Activated CD8-positive, alpha-beta memory T cell treated with anti-CD3 and anti-CD28 coated beads, Interleukin-2, amount 50 U/mL, for 48 hours (primary cell): ENCODE measurements around the gene EIF2D.
"Not testable (repeated sequence)": the region's sequence is repeated elsewhere in the genome, so short reads cannot be mapped to it uniquely, and the experiment has no call there.

ENCODE experiments used
- DNase-seq: peaks from one replicate; pipeline ENCODE4 v3.0.0-alpha.2; 2020

Gene EIF2D

GRCh38 chr1:206612129-206612876 lies at the start of gene EIF2D:
Gene EIF2D, minus strand, starts transcription at chr1:206612465. Its CDS starts 123 bp downstream, at chr1:206612342.
- peak; percentile 98 for DNase-seq

DNA sequence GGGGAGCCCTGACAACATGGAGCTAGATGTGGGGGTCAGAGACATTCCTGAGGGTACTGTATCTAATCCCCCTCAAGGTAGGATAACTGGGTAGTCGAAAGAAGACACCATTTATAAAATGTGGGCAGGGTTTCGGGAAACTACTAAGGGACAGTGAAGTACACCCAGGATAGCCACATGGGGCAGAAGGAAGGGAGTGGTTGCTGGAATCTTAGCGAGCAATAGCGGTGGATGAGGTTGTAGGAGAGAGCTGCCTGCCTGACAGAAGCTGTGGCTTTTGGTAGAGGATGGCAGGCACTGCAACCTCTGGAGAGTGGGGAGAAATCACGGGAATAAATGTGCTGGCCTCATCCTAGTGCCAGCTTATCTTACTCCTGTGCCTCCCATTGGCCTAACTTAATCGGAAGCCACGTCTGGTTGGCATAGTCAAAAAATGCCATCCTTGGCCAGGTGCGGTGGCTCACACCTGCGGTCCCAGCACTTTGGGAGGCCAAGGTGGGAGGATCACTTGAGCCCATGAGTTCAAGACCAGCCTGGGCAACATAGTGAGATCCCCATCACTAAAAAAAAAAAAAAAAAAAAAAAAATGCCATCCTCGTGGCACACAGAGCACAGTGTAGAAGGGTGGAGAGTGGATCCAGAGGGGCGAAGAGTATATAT lies 49.0 kb upstream of the EIF2D start:
- no peak for DNase-seq

DNA sequence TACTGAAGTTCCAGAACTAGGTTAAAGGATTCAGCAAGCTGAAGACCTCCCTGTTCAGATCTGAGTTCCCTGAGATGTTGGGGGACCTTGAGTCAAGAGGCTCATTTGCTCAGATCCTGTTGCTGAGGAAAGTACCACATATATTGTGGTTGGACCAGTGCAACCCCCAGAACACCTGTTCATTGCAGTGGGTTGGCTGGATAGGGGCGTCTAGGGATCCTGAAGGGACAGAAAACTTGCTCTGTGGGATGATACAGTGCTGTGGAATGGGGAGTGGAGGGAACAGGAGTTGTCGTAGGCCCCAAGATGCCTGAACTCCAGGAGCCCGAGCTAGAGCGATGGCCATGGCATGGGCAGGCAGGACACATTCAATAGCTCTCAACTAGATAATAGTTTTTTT lies 47.9 kb upstream of the EIF2D start:
- no peak for DNase-seq

DNA sequence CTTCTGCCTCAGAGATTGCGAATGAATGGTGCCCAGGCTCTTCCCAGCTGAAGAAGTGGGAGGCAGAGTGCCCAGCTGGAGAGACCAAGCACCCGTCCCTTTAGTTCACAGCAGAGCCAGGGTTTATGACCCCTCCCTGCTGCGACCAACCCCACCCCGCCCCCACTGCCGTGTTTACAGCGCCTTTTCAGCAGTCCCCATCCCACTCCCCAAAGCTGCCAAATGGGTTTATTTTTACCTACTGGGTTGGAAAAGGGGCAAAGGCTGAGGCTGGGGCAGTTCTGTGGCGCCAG lies 46.7 kb upstream of the EIF2D start:
- DNase-seq: no peak

GRCh38 chr1:206658264-206658980 lies 46.2 kb upstream of the EIF2D start:
- peak; percentile 84 for DNase-seq

GRCh38 chr1:206657751-206658150 lies 45.5 kb upstream of the EIF2D start:
- DNase-seq: no peak

- DNase-seq: no peak
Observed at GRCh38 chr1:206656936-206657335, 44.7 kb upstream of the EIF2D start.

GRCh38 chr1:206655471-206655882 lies 43.2 kb upstream of the EIF2D start:
- no peak for DNase-seq

- DNase-seq: no peak
Observed at GRCh38 chr1:206654828-206655227, 42.6 kb upstream of the EIF2D start.

GRCh38 chr1:206653715-206654459 lies 41.6 kb upstream of the EIF2D start:
- DNase-seq: no peak

GRCh38 chr1:206651958-206652890 lies 40.0 kb upstream of the EIF2D start:
- no peak for DNase-seq

GRCh38 chr1:206651014-206651413 lies 38.7 kb upstream of the EIF2D start:
- no peak for DNase-seq

DNA sequence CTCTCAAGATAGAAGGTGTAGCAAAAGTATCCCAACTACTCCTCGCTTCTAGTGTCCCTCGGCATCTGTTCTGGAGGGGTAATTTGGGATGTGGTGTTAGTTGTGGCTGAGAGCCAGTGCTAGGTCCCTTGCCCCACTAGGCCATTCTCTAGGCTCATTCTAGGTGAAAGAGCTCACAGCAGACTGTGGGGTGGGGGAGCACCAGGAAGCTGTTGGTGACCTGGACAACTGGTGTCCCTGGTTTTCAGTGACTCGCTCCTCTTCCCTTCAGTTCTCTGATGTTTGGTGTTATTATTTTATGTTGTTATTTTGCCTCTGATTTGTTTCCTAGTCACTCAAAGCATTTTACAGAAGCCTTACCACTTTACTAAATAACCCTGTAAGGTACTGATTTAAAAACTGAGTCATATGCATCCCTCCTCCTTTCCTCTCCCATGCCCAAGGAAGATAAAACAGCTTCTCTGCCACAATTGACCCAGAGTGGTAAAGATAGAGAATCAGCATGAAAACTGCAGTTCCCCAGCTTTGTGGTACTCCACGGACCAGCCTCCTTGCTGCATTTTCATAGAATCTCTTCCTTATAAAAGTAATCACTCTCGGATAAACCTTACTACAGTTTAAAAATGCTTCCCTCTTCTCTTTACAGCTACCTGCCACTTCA lies 37.1 kb upstream of the EIF2D start:
- DNase-seq: no peak

DNA sequence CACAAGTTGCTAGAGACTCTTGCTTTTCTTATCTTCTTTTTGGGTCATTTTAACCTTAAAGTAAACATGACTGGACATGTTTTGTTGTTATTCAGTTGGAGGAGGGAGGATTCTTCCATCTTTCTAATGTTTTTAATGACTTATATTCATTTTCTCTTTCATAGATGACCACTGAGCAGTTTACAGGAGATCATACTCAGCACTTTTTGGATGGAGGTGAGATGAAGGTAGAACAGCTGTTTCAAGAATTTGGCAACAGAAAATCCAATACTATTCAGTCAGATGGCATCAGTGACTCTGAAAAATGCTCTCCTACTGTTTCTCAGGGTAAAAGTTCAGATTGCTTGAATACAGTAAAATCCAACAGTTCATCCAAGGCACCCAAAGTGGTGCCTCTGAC lies 35.0 kb upstream of the EIF2D start:
- no peak for DNase-seq

GRCh38 chr1:206646504-206646903 lies 34.2 kb upstream of the EIF2D start:
- no peak for DNase-seq

DNA sequence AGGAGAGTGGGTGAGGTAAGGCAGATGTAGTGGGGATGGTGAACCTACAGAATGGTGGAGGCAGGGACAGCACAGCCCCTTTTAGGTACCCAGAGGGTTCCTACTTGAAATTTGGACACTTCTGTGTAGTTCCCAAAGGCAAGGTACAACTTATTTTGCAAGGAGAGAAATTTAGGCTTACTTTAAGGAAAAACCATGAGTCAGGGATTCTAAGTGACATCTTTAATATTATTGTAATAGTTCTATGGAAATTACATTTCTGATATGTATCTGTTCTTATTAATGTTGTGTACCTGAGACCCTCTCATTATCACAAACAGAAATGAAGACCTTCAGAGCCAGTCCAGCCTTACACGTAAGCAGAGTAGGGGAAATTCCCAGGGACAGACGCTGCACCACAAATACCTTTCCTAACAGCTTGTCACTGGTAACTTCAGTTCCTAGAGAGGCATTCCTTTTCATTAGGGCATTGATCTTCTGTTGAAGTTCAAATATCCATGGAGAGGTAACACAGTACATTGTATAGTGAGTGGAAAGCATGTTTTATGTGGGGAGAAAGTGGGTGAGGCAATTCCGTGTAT lies 30.9 kb upstream of the EIF2D start:
- no peak for DNase-seq

- not testable (repeated sequence) for DNase-seq
Observed at GRCh38 chr1:206642074-206642473, 29.8 kb upstream of the EIF2D start.

GRCh38 chr1:206637605-206638004 lies 25.3 kb upstream of the EIF2D start:
- DNase-seq: no peak

DNA sequence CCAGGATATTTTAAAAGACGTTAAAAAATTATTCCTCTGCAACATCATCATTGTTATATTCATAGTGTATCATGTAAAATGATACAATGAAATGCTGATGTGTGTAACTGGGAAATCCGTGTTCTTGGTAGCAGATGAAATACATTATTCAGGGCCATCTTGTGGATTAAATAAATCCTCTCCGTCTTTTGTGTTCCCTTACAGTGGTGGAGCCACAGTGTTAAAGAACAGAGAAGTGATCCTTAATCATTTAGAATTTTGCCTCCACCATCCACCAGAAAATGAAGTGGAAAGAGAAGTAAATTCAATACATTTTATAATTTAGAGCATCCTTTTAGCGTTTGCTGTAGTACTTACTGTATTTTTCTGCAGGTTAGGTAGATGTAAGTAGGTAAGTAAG lies 24.4 kb upstream of the EIF2D start:
- no peak for DNase-seq

- no peak for DNase-seq
Observed at GRCh38 chr1:206635978-206636345, 23.7 kb upstream of the EIF2D start.
